HUES48 (cell line): Measurements from ENCODE around the gene DCAF16.
A peak's percentile ranks its signal among the peaks of the same experiment; 100 is the strongest.

Source experiments
- H3K27ac ChIP-seq: one replicate; pipeline ENCODE4 v1.7.0; 2013; ENCODE audit warnings: low read depth, low read length, inconsistent platforms
- H3K27me3 ChIP-seq: 2 replicates; pipeline ENCODE4 v1.6.1; 2013; ENCODE audit warnings: mild to moderate bottlenecking, low read length; ENCODE audit not compliant: control insufficient read depth, insufficient read depth
- H3K36me3 ChIP-seq: 2 replicates; pipeline ENCODE4 v1.6.1; 2013; ENCODE audit warnings: low read length; ENCODE audit not compliant: control insufficient read depth, insufficient read depth
- H3K4me1 ChIP-seq: 2 replicates; pipeline ENCODE4 v1.6.1; 2013; ENCODE audit warnings: mild to moderate bottlenecking, low read length; ENCODE audit not compliant: control insufficient read depth, insufficient read depth
- H3K4me3 ChIP-seq: 2 replicates; pipeline ENCODE4 v1.5.1; 2013; ENCODE audit warnings: mild to moderate bottlenecking, low read depth, low read length
- H3K9ac ChIP-seq: 2 replicates; pipeline ENCODE4 v1.6.1; 2013; ENCODE audit warnings: mild to moderate bottlenecking, low read depth, low read length, moderate library complexity
- H3K9me3 ChIP-seq: 2 replicates; pipeline ENCODE4 v1.6.1; 2013; ENCODE audit warnings: low read length; ENCODE audit not compliant: control insufficient read depth, insufficient read depth

DCAF16 gene

GRCh38 chr4:17785858-17786257 is 24.7 kb downstream of the DCAF16 start:
- H3K4me1 ChIP-seq, result peaks cover 4% of the 10 kb centered on the region; the same call in 1 of the 2 replicates
- no peak overlapping the region for H3K27ac ChIP-seq
- no peaks in the 10 kb centered on the region for H3K36me3 ChIP-seq
- no peak overlapping the region for H3K4me3 ChIP-seq
- peaks cover 26% of the 10 kb centered on the region for H3K27me3 ChIP-seq
- H3K9ac ChIP-seq, result no peak overlapping the region
- no peaks in the 10 kb centered on the region for H3K9me3 ChIP-seq

DNA sequence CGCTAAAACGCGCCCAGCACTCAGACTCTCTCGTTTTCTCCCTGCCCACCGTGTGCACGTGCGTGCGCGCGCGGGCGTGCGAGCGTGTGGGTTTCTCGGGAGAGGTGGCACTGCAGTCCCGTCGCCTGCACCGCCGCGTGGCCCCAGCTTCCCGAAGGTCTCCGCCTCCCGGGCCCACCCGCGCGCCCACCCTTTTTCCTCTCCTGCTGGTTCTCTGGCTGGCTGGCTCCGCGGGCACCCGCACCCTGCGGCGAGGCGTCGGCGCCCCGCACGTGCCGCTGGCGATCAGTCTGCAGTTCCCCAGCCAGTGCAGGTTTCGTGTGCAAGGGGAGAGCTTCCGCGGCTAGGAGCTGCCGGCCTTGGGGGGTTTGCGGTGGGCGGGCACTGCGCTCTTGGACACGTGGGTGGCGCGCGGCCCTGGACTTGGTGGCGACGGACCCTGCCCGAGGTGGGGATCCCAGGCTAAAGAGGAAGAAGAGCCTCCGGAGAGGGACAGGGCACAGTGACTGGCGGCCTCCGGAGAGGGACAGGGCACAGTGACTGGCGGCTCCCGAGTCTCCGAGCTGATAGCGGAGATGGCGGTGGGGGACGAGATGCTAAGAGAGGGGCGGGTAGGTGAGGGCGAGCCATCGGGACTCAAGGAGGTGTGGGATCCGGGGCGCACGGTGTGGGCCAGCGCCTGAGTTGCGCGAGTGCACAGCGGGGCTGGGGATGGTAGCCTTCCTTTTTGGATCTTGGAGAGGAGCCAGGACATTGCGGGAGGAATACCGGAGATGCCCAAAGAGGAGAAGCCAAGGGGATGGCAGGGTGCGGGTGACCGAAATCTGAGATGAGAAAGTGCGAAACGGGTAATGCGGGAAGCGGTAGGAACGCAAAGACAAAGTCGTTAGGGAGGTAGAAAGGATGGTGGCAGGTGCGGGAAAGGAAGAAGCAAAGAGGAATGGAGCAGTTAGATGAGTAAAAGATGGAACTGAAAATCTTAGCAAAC is 29.0 kb downstream of the DCAF16 start, which contains the start of gene FAM184B:
TSS of gene FAM184B (minus strand) at position 322 of the 988 bp plus-strand sequence. CDS start 322 bp downstream, outside the sequence.
- Histone ChIP-seq H3K27ac (no peak within 1 kb of the TSS), H3K36me3 (no peaks in the 10 kb centered on the region), H3K4me1 (peaks cover 14% of the 10 kb centered on the region), H3K9ac (no peak within 1 kb of the TSS), H3K9me3 (no peaks in the 10 kb centered on the region), H3K4me3 (peak within 1 kb of the TSS; percentile 58), H3K27me3 (peaks cover 54% of the 10 kb centered on the region)

DNA sequence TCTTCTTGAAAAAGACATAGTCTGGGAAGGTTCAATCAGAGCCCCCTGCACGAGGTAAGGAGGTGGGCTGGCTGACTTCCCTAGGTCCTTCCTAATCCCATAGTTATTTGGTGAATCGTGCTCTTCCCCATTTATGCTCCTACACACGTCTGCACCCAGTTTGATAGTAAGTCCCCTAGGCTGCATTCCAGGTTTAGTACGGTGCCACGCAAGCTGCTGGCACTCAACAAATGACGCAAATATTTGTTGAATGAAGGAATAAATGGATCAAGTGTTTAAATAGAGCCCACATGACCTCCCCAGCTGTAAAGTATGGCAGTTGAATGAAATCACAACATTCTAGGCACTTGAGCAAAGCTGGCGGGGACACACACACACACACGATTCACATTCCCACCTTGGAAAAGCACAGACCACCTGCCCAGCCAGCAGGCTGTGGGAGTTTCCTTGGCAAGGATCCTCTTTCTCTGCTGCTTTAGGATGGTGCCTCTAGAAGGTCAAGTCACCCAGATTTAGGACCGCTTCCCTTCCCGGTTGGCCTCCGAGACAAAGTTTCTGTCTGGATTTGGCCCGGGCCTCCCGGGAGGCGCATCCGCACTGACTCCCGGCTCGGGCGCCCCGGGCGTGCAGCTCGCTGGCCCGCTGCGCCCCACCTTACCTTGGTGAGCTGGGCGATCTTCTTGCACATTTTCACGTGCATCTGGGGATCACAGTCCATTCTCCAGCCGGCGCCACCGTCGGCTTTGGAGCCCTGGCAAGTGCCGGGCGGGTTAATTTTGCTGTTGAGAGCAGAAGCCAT is 29.9 kb downstream of the DCAF16 start:
- no peaks in the 10 kb centered on the region for H3K9me3 ChIP-seq
- no peaks in the 10 kb centered on the region for H3K36me3 ChIP-seq
- peaks cover 14% of the 10 kb centered on the region for H3K4me1 ChIP-seq
- H3K27me3 ChIP-seq, result peaks cover 54% of the 10 kb centered on the region
- no peak overlapping the region for H3K27ac ChIP-seq
- H3K4me3 ChIP-seq, result peak overlapping the region; percentile 58
- H3K9ac ChIP-seq, result no peak overlapping the region

DNA sequence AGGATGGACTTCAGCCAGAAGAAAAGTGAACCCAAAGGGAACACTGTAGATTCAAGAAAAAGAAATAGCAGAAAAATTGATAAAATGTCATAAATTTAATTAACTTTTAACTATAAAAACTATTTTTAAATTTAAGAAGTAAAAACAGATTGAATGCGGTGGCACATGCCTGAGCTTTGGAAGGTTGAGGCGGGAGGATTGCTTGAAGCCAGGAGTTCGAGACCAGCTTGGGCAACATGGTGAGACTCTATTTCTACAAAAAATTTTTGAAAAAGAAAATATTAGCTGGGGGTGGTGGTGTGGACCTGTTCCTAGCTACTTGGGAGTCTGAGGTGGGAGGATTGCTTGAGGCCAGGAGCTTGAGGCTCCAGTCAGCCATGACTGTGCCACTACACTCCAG is 32.1 kb downstream of the DCAF16 start:
- H3K4me3 ChIP-seq, result no peak overlapping the region
- H3K27ac ChIP-seq, result no peak overlapping the region
- no peak overlapping the region for H3K9ac ChIP-seq
- H3K27me3 ChIP-seq, result peaks cover 53% of the 10 kb centered on the region
- H3K9me3 ChIP-seq, result no peaks in the 10 kb centered on the region
- H3K4me1 ChIP-seq, result peaks cover 14% of the 10 kb centered on the region
- H3K36me3 ChIP-seq, result no peaks in the 10 kb centered on the region

- H3K27me3 ChIP-seq, result 0 out of 2 replicates have a peak, but pooled peaks cover 1% of the 10 kb centered on the region
- no peak overlapping the region for H3K27ac ChIP-seq
- H3K9ac ChIP-seq, result no peak overlapping the region
- H3K4me3 ChIP-seq, result no peak overlapping the region
- no peaks in the 10 kb centered on the region for H3K36me3 ChIP-seq
- H3K4me1 ChIP-seq, result no peaks in the 10 kb centered on the region
- H3K9me3 ChIP-seq, result no peaks in the 10 kb centered on the region
These were observed 37.3 kb downstream of the DCAF16 start for GRCh38 chr4:17773135-17773698.

DNA sequence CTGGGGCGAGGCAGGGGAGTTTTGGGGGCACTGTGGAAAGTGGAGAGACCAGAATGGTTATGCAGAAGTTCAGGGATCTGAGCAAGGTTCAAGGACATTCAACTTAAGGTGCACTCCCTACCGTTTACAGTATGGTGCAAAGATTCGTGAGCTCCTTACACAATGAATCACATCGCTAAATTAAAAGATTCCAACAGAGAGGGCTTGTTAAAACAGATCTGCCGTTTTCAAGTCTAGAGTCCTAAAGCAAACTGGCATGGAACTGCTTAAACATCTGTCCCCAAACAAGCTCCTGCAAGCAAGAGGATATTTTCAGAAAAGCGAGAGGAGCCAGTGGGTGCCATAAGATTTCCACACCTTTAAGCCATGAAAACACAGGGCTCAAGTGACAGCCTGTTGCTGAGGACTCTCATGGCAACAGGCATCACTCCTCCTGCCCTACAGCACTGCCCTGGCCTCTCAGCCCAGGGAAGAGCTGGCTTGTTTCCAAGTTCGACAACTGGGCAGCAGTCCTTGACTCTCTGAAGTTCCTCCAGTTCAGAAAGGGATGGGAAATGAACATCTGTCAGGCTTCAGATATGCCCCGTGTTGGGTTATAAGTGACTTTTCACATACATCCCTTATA is 39.2 kb downstream of the DCAF16 start:
- no peaks in the 10 kb centered on the region for H3K4me1 ChIP-seq

GRCh38 chr4:17770845-17771244 is 39.7 kb downstream of the DCAF16 start:
- Histone ChIP-seq H3K9ac (no peak overlapping the region), H3K9me3 (peaks cover 8% of the 10 kb centered on the region; the same call in 1 of the 2 replicates), H3K4me1 (no peaks in the 10 kb centered on the region), H3K27me3 (no peaks in the 10 kb centered on the region), H3K36me3 (no peaks in the 10 kb centered on the region), H3K4me3 (no peak overlapping the region), H3K27ac (no peak overlapping the region)

More for the DNA sequence above, 39.2 kb downstream of the DCAF16 start:
- H3K27ac ChIP-seq, result no peak overlapping the region
- no peaks in the 10 kb centered on the region for H3K27me3 ChIP-seq
- H3K36me3 ChIP-seq, result no peaks in the 10 kb centered on the region
- H3K9me3 ChIP-seq, result peaks cover 4% of the 10 kb centered on the region; the same call in 1 of the 2 replicates
- no peak overlapping the region for H3K4me3 ChIP-seq
- H3K9ac ChIP-seq, result no peak overlapping the region

GRCh38 chr4:17769406-17770174 is 41.0 kb downstream of the DCAF16 start:
- Histone ChIP-seq H3K4me3 (no peak overlapping the region), H3K27me3 (no peaks in the 10 kb centered on the region), H3K9ac (no peak overlapping the region), H3K9me3 (peaks cover 9% of the 10 kb centered on the region; the same call in 1 of the 2 replicates), H3K27ac (no peak overlapping the region), H3K4me1 (no peaks in the 10 kb centered on the region), H3K36me3 (no peaks in the 10 kb centered on the region)

GRCh38 chr4:17766826-17767458 is 43.6 kb downstream of the DCAF16 start:
- Histone ChIP-seq H3K27me3 (no peaks in the 10 kb centered on the region), H3K9ac (no peak overlapping the region), H3K9me3 (peaks cover 9% of the 10 kb centered on the region; the same call in 1 of the 2 replicates), H3K4me1 (no peaks in the 10 kb centered on the region), H3K27ac (no peak overlapping the region), H3K4me3 (no peak overlapping the region), H3K36me3 (no peaks in the 10 kb centered on the region)
